GM23338 (cell line): ENCODE measurements around the gene AQP4.

Experiments
- CTCF ChIP-seq, 2 experiments: fragments of 200-600 bp in 1 of 2; sonication (generic) in 1 of 2; conservative IDR thresholded peaks; 2 replicates each; pipeline versions ENCODE4 v1.5.1 to v1.6.1; 2016 to 2017; ENCODE audit warnings: antibody characterized with exemption in 2 of 2, low read depth in 2 of 2, mild to moderate bottlenecking in 2 of 2, moderate library complexity in 1 of 2
- JUNB ChIP-seq: IDR thresholded peaks from one replicate; pipeline ENCODE4 v1.6.1; 2016; ENCODE audit warnings: antibody characterized with exemption; ENCODE audit not compliant: unreplicated experiment
- POLR2AphosphoS5 ChIP-seq: IDR thresholded peaks from 2 replicates; pipeline ENCODE4 v1.6.1; 2016; ENCODE audit warnings: antibody characterized with exemption, low read depth

DNA sequence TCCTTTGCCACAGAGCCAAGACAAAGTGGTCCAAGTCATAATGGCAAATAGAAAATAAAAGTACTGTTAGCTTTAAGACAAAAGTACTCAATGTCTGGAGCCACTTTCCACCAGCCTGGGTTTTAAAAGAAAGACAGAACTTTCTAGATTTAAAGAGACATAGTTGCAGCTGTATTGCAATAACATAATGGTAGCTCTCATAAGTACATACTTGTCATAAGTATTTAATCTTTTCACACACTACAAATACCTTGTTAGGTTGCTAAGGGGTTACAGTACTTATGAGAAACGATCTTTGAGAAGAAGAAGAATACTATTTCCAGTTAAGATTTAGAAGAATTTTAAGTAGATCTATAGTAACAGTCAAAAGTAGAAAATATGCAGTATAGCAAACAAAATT lies 28.9 kb upstream of the AQP4 start:
- TF ChIP-seq POLR2AphosphoS5 (no peak), JUNB (no peak), CTCF (conservative IDR thresholded peaks at IDR 0.05; ENCODE audit: low read depth in 2 of 2) (no peak)
